IMR-90 (cell line): ENCODE measurements around the gene BCL2. TPM values are rescaled to one million over a fixed set of nuclear protein-coding genes. Genes with fewer than 3 reads are reported as not detected.

Experiments
- ATAC-seq: fragments of 200-7000 bp; cut with Tn5 transposase; 2 replicates; pipeline ENCODE4 v1.9.1; 2020; ENCODE audit warnings: low read depth, mild to moderate bottlenecking, moderate library complexity
- BruUV-seq: library from RNA; stranded (reverse); fragments of 400-500 nt; replicated peaks from 2 replicates; lab custom pipeline; 2021; lab: Mats Ljungman, UMichigan
- CTCF ChIA-PET: fragments of 300-600 bp; formaldehyde crosslinking; extraction: SDS; loops from one replicate; lab custom pipeline; 2021; ENCODE audit warnings: antibody characterized with exemption; lab: Yijun Ruan, JAX
- POLR2A ChIA-PET: fragments of 300-600 bp; sonication (Branson Sonifier 250); formaldehyde crosslinking; loops from one replicate; lab custom pipeline; 2022; ENCODE audit warnings: antibody characterized with exemption; ENCODE audit not compliant: unreplicated experiment; lab: Charles Lee
- DNase-seq: peaks from one replicate; pipeline ENCODE4 v3.0.0; 2013
- H2AFZ ChIP-seq: replicated peaks from 2 replicates; pipeline ENCODE3; 2013; ENCODE audit warnings: low read length, mild to moderate bottlenecking; ENCODE audit not compliant: poor library complexity
- H2AK5ac ChIP-seq: 2 replicates; pipeline ENCODE4 v1.6.1; 2013; ENCODE audit warnings: low read depth, low read length, inconsistent platforms
- H2AK9ac ChIP-seq: replicated peaks from 2 replicates; pipeline ENCODE3; 2013; ENCODE audit warnings: mild to moderate bottlenecking, low read depth, low read length, moderate library complexity; ENCODE audit not compliant: poor library complexity
- H2BK120ac ChIP-seq: 2 replicates; pipeline ENCODE4 v1.6.1; 2013; ENCODE audit warnings: low read depth, low read length, inconsistent platforms
- H2BK15ac ChIP-seq: 3 replicates; pipeline ENCODE4 v1.6.1; 2013; ENCODE audit warnings: low read depth, low read length, inconsistent platforms
- H2BK20ac ChIP-seq: 2 replicates; pipeline ENCODE4 v1.6.1; 2013; ENCODE audit warnings: low read depth, mild to moderate bottlenecking, inconsistent platforms, low read length, moderate library complexity
- H2BK5ac ChIP-seq: 2 replicates; pipeline ENCODE4 v1.6.1; 2013; ENCODE audit warnings: mild to moderate bottlenecking, low read depth, low read length, inconsistent platforms; ENCODE audit not compliant: poor library complexity, severe bottlenecking
- H3K14ac ChIP-seq: replicated peaks from 2 replicates; pipeline ENCODE4 v1.6.1; 2013; ENCODE audit warnings: low read depth, low read length, inconsistent platforms
- H3K18ac ChIP-seq: 2 replicates; pipeline ENCODE4 v1.6.1; 2013; ENCODE audit warnings: low read depth, low read length, control low read depth
- H3K23ac ChIP-seq: 2 replicates; pipeline ENCODE4 v1.6.1; 2013; ENCODE audit warnings: low read depth, low read length, inconsistent platforms
- H3K27ac ChIP-seq: 2 replicates; pipeline ENCODE4 v1.5.1; 2013; ENCODE audit warnings: mild to moderate bottlenecking, control low read depth, low read length; ENCODE audit not compliant: insufficient read depth
- H3K27me3 ChIP-seq: 2 replicates; pipeline ENCODE4 v1.6.1; 2013; ENCODE audit warnings: low read length; ENCODE audit not compliant: control insufficient read depth, insufficient read depth
- H3K36me3 ChIP-seq: 2 replicates; pipeline ENCODE4 v1.6.1; 2013; ENCODE audit warnings: low read length, mixed read lengths; ENCODE audit not compliant: control insufficient read depth, insufficient read depth
- H3K4ac ChIP-seq: 2 replicates; pipeline ENCODE4 v1.6.1; 2013; ENCODE audit warnings: low read depth, low read length, inconsistent platforms
- H3K4me1 ChIP-seq: 2 replicates; pipeline ENCODE4 v1.6.1; 2013; ENCODE audit warnings: low read length, mixed read lengths; ENCODE audit not compliant: control insufficient read depth, insufficient read depth
- H3K4me2 ChIP-seq: 2 replicates; pipeline ENCODE4 v1.6.1; 2013; ENCODE audit warnings: low read depth, mild to moderate bottlenecking, control low read depth, low read length, moderate library complexity
- H3K4me3 ChIP-seq: 2 replicates; pipeline ENCODE4 v1.5.1; 2013; ENCODE audit warnings: low read depth, mild to moderate bottlenecking, control low read depth, low read length, moderate library complexity; ENCODE audit not compliant: insufficient read depth
- H3K56ac ChIP-seq: 2 replicates; pipeline ENCODE4 v1.6.1; 2013; ENCODE audit warnings: low read length, inconsistent platforms; ENCODE audit not compliant: insufficient read depth; ENCODE audit errors: extremely low read depth
- H3K79me1 ChIP-seq, 2 experiments: 2 replicates each; pipeline ENCODE4 v1.6.1; 2013; ENCODE audit warnings: low read length in 2 of 2, inconsistent platforms in 1 of 2, low read depth in 1 of 2
- H3K9ac ChIP-seq: 2 replicates; pipeline ENCODE4 v1.6.1; 2013; ENCODE audit warnings: low read depth, low read length, control low read depth
- H3K9me1 ChIP-seq: 2 replicates; pipeline ENCODE4 v1.6.1; 2013; ENCODE audit warnings: low read length, inconsistent platforms; ENCODE audit not compliant: insufficient read depth
- H3K9me3 ChIP-seq: 2 replicates; pipeline ENCODE4 v1.6.1; 2013; ENCODE audit warnings: low read length; ENCODE audit not compliant: control insufficient read depth, insufficient read depth
- H4K20me1 ChIP-seq: 2 replicates; pipeline ENCODE4 v1.6.1; 2013; ENCODE audit warnings: low read length, inconsistent platforms; ENCODE audit not compliant: insufficient read depth
- H4K5ac ChIP-seq: 2 replicates; pipeline ENCODE4 v1.6.1; 2013; ENCODE audit warnings: mild to moderate bottlenecking, low read depth, low read length, control low read depth
- H4K8ac ChIP-seq, 2 experiments: 2 replicates each; pipeline ENCODE4 v1.6.1; 2013; ENCODE audit warnings: low read depth in 2 of 2, low read length in 2 of 2, control low read depth in 1 of 2, inconsistent platforms in 1 of 2
- H4K91ac ChIP-seq: 2 replicates; pipeline ENCODE4 v1.6.1; 2013; ENCODE audit warnings: low read depth, low read length, inconsistent platforms; ENCODE audit not compliant: insufficient read depth
- BHLHE40 ChIP-seq: fragments of 150-350 bp; IDR thresholded peaks from 2 replicates; pipeline ENCODE4 v1.6.1; 2016; ENCODE audit warnings: mild to moderate bottlenecking, low read depth, low read length
- CEBPB ChIP-seq: IDR thresholded peaks from 2 replicates; pipeline ENCODE4 v1.6.1; 2012; ENCODE audit warnings: low read depth, low read length, improper control_type of control experiment
- CHD1 ChIP-seq: IDR thresholded peaks from 2 replicates; pipeline ENCODE4 v1.6.1; 2012; ENCODE audit warnings: low read depth, low read length, improper control_type of control experiment
- FOS ChIP-seq: fragments of 150-350 bp; IDR thresholded peaks from 2 replicates; pipeline ENCODE4 v1.6.1; 2016; ENCODE audit warnings: low read depth, low read length
- MAFK ChIP-seq: IDR thresholded peaks from 2 replicates; pipeline ENCODE4 v1.6.1; 2012; ENCODE audit warnings: low read depth, low read length, improper control_type of control experiment
- MAZ ChIP-seq: IDR thresholded peaks from 2 replicates; pipeline ENCODE4 v1.6.1; 2012; ENCODE audit warnings: low read depth, mild to moderate bottlenecking, low read length, improper control_type of control experiment, moderate library complexity, borderline replicate concordance
- MXI1 ChIP-seq: IDR thresholded peaks from 2 replicates; pipeline ENCODE4 v1.6.1; 2012; ENCODE audit warnings: low read depth, mild to moderate bottlenecking, low read length, moderate library complexity, borderline replicate concordance
- NFE2L2 ChIP-seq: fragments of 150-350 bp; IDR thresholded peaks from 2 replicates; pipeline ENCODE4 v1.6.1; 2016; ENCODE audit warnings: low read depth, mild to moderate bottlenecking, low read length
- POLR2A ChIP-seq: IDR thresholded peaks from 2 replicates; pipeline ENCODE4 v1.6.1; 2012; ENCODE audit warnings: mild to moderate bottlenecking, low read depth, low read length
- RAD21 ChIP-seq: IDR thresholded peaks from 2 replicates; pipeline ENCODE4 v1.6.1; 2012; ENCODE audit warnings: low read length, improper control_type of control experiment
- RCOR1 ChIP-seq: IDR thresholded peaks from 2 replicates; pipeline ENCODE4 v1.6.1; 2012; ENCODE audit warnings: mild to moderate bottlenecking, low read length, improper control_type of control experiment; ENCODE audit not compliant: insufficient replicate concordance
- SMC3 ChIP-seq: fragments of 150-350 bp; IDR thresholded peaks from 2 replicates; pipeline ENCODE4 v1.6.1; 2016; ENCODE audit warnings: low read depth, mild to moderate bottlenecking, antibody characterized with exemption, low read length, moderate library complexity
- WGBS, 2 experiments: methylation state at CpG; one replicate each; pipeline versions ENCODE4 v1.1.5 to v1.1.7; 2013; ENCODE audit warnings: missing lambda C conversion rate in 2 of 2; ENCODE audit not compliant: insufficient read length in 1 of 2; ENCODE audit errors: extremely low coverage in 2 of 2; 5-methylcytosine and 5-hydroxymethylcytosine counted together
- dilution Hi-C: fragments of 300-500 bp; cut with HindIII; formaldehyde crosslinking; loops from one replicate; pipeline ENCODE4 v1.14.3; 2018; ENCODE audit warnings: low sequenced_read_pairs; ENCODE audit not compliant: unreplicated experiment
- in situ Hi-C: fragments of 300-500 bp; cut with MboI; formaldehyde crosslinking; loops from 3 replicates; pipeline ENCODE4 v1.14.3; 2019; ENCODE audit warnings: low sequenced_read_pairs, inconsistent platforms, mixed read lengths
- intact Hi-C: fragments of 100-400 bp; cut with micrococcal nuclease; formaldehyde crosslinking; loops from 2 replicates; pipeline ENCODE4 v1.10.0; 2022
- polyA plus RNA-seq, 3 experiments: library from polyadenylated mRNA; depleted of rRNA; stranded (reverse); fragments of >200 nt; gene quantifications; 2 replicates each; pipeline ENCODE4 v1.2.3, GENCODE V29; 2012; ENCODE audit warnings: low replicate concordance in 1 of 3
- total RNA-seq: library from RNA; depleted of rRNA; stranded (reverse); fragments of >200 nt; gene quantifications from 2 replicates; pipeline ENCODE4 v1.2.3, GENCODE V29; 2012
- TF ChIP-seq, protein P1 (sequence below): fragments of 150-350 bp; IDR thresholded peaks from 2 replicates; pipeline ENCODE4 v1.6.1; 2016; ENCODE audit warnings: low read depth, mild to moderate bottlenecking, low read length, moderate library complexity, borderline replicate concordance
- TF ChIP-seq, protein P2 (sequence below): fragments of 150-350 bp; IDR thresholded peaks from 2 replicates; pipeline ENCODE4 v1.6.1; 2017; ENCODE audit warnings: mild to moderate bottlenecking, antibody characterized with exemption, low read length, low read depth

The BCL2 gene
- total and polyA plus RNA-seq, 2 of the 4 experiments (the other 2 are of a cell fraction), result 0.24 to 0.54 TPM

DNA sequence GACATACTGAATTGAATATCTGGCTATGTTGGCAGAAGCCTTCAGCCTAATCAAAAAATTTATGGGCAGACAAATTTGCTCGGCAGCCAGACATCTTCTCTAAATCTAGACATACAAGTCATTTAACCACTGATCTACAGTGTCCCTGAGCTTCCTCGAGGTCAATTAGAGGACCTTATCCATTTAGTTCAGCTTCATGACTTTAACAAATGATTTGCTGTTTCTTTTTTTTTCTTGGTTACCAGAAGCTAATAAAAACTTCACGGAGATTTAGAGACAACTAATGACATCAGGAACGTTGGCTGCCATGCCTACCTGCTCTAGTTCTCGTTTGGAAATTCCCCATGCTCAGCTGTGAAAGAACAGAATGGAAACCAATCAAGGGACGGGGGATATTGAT is 223.8 kb downstream of the BCL2 start:
- H3K9me3 ChIP-seq, result no peaks in the 10 kb centered on the region
- H4K91ac ChIP-seq, result no peak overlapping the region
- H3K27ac ChIP-seq, result no peak overlapping the region
- no peak overlapping the region for H3K4me3 ChIP-seq
- BruUV-seq, result no TSS peak
- H3K4me2 ChIP-seq, result no peak overlapping the region
- no peaks in the 10 kb centered on the region for H3K36me3 ChIP-seq
- TF ChIP-seq FOS (no peak), MAFK (no peak), MXI1 (no peak), RCOR1 (no peak), MAZ (no peak), SMC3 (no peak), CHD1 (no peak), RAD21 (no peak), NFE2L2 (no peak), CEBPB (no peak), POLR2A (no peak), BHLHE40 (no peak)
- TF ChIP-seq, protein P1, sequence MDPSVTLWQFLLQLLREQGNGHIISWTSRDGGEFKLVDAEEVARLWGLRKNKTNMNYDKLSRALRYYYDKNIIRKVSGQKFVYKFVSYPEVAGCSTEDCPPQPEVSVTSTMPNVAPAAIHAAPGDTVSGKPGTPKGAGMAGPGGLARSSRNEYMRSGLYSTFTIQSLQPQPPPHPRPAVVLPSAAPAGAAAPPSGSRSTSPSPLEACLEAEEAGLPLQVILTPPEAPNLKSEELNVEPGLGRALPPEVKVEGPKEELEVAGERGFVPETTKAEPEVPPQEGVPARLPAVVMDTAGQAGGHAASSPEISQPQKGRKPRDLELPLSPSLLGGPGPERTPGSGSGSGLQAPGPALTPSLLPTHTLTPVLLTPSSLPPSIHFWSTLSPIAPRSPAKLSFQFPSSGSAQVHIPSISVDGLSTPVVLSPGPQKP, result no peak
- TF ChIP-seq, protein P2, sequence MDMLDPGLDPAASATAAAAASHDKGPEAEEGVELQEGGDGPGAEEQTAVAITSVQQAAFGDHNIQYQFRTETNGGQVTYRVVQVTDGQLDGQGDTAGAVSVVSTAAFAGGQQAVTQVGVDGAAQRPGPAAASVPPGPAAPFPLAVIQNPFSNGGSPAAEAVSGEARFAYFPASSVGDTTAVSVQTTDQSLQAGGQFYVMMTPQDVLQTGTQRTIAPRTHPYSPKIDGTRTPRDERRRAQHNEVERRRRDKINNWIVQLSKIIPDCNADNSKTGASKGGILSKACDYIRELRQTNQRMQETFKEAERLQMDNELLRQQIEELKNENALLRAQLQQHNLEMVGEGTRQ, result no peak
- H2BK20ac ChIP-seq, result no peak overlapping the region
- H3K23ac ChIP-seq, result no peak overlapping the region
- WGBS, 2 experiments, result 25% methylated on average over 2 of the region's 6 CpGs; no CpG with 5 or more reads in 1 of the 2 experiments
- no peak overlapping the region for H2AFZ ChIP-seq
- ChIA-PET POLR2A (interaction anchor here (0.5 kb wide), 1 partner anchor 756 kb away, joined by 4 read pairs; no protein-coding TSS in a partner anchor), CTCF (no interaction called here)
- H3K27me3 ChIP-seq, result peaks cover 10% of the 10 kb centered on the region
- no peak overlapping the region for H4K8ac ChIP-seq
- peaks cover 4% of the 10 kb centered on the region; the same call in 1 of the 2 replicates for H4K20me1 ChIP-seq
- no peak overlapping the region for H2AK5ac ChIP-seq
- no peak overlapping the region for H3K56ac ChIP-seq
- no peak overlapping the region for H2AK9ac ChIP-seq
- H2BK5ac ChIP-seq, result no peak overlapping the region
- peaks cover 12% of the 10 kb centered on the region for H3K9me1 ChIP-seq
- no peak overlapping the region for H2BK15ac ChIP-seq
- DNase-seq, result no peak
- no peak overlapping the region for H4K5ac ChIP-seq
- no peak for ATAC-seq
- no peak overlapping the region for H3K9ac ChIP-seq
- dilution Hi-C loops, result no loop called here
- H3K18ac ChIP-seq, result no peak overlapping the region
- no peak overlapping the region for H2BK120ac ChIP-seq
- intact Hi-C loops, result no loop called here
- H3K79me1 ChIP-seq, result no peaks in the 10 kb centered on the region
- in situ Hi-C loops, result no loop called here
- H3K14ac ChIP-seq, result no peak overlapping the region
- no peak overlapping the region for H3K4ac ChIP-seq
- H3K4me1 ChIP-seq, result no peaks in the 10 kb centered on the region
